Prostate gland (tissue), 2 donors: ENCODE data around the gene HES3. TPM values are rescaled to one million over a fixed set of nuclear protein-coding genes. Genes with fewer than 3 reads are reported as not detected.
A peak's percentile ranks its signal among the peaks of the same experiment; 100 is the strongest.

ENCODE experiments used
- DNase-seq: peaks from one replicate; pipeline ENCODE4 v3.0.0-alpha.2; 2019; ENCODE audit warnings: low spot score
- H3K27ac ChIP-seq, 2 donors: fragments of 200-600 bp; sonication (generic); 2 replicates each; pipeline ENCODE4 v1.5.1; 2017 to 2019
- H3K27me3 ChIP-seq: fragments of 200-600 bp; sonication (generic); replicated peaks from 2 replicates; pipeline ENCODE4 v1.5.1; 2019; ENCODE audit not compliant: insufficient read depth
- H3K36me3 ChIP-seq, 2 donors: fragments of 200-600 bp; sonication (generic); 1 replicate in 1 of 2; 2 replicates in 1 of 2; pipeline versions ENCODE4 v1.5.1 to v1.8.1; 2017 to 2019
- H3K4me1 ChIP-seq: fragments of 200-600 bp; sonication (generic); replicated peaks from 2 replicates; pipeline ENCODE4 v1.5.1; 2019
- H3K4me3 ChIP-seq, 2 donors: fragments of 200-600 bp; sonication (generic); 2 replicates each; pipeline ENCODE4 v1.5.1; 2017 to 2019
- H3K9me3 ChIP-seq: fragments of 200-600 bp; sonication (generic); 2 replicates; pipeline ENCODE4 v1.5.1; 2017
- POLR2A ChIP-seq: fragments of 450-650 bp; IDR thresholded peaks from one replicate; pipeline ENCODE4 v1.6.1; 2016; ENCODE audit warnings: antibody characterized with exemption, mild to moderate bottlenecking
- POLR2AphosphoS5 ChIP-seq: sonication (generic); formaldehyde crosslinking; IDR thresholded peaks from one replicate; pipeline ENCODE4 v1.6.1; 2017; ENCODE audit warnings: antibody characterized with exemption
- WGBS: methylation state at CpG from one replicate; pipeline ENCODE4 v1.1.5; 2018; 5-methylcytosine and 5-hydroxymethylcytosine counted together
- intact Hi-C: fragments of 100-400 bp; cut with DNase I; formaldehyde crosslinking; loops from one replicate; pipeline ENCODE4 v1.14.2; 2022
- total RNA-seq, 2 donors: library from RNA; depleted of rRNA; stranded (reverse); fragments of >200 nt; gene quantifications; one replicate each; pipeline ENCODE4 v1.1.0, GENCODE V29; 2016

Gene HES3
- total RNA-seq, 2 donors from 2014 or later, result not detected

DNA sequence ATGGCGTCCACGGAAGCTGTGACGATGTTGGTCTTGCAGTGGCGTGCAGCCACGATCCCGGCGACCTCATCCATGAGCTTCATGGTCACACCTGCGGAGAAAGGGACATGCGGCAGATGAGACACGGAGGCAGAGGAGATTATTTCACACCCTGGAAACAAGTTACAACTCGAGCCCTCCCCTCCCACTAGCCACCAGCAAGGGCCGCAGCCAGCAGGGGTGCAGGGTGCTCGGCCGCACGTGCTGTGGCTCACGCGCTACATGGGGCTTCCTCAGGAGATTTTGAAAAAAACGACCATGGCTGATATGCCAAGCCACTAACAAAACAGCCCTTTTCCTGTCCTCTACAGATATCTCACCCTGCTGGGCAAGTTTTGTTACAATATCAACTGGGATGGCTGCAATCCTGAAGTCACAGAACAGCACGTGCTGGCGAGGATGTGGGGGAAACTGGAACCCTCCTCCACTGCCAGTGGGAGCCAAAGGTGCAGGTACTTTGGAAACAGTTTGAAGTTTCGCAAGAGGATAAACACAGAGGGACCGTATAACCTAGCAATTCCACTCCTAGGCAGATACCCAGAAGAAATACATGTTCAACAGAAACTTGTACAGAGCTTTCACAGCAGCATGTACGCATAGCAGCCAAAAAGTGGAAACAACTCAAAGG lies 51.0 kb downstream of the HES3 start:
- no peak overlapping the region for H3K27ac ChIP-seq
- H3K4me1 ChIP-seq, result no peaks in the 10 kb centered on the region
- no peaks in the 10 kb centered on the region for H3K27me3 ChIP-seq
- 77% methylated on average over 23 of the region's 23 CpGs for WGBS
- peak; percentile 14 for DNase-seq
- no peaks in the 10 kb centered on the region for H3K36me3 ChIP-seq
- intact Hi-C loops, result no loop called here
- no peak overlapping the region for H3K4me3 ChIP-seq
- TF ChIP-seq POLR2A (no peak), POLR2AphosphoS5 (peak; percentile 45)
- H3K9me3 ChIP-seq, result no peaks in the 10 kb centered on the region

Other genes starting within 250 kb of the HES3 start
- gene KCNAB2, start 198.3 kb upstream of the HES3 start, total RNA-seq, result 1 to 10 TPM; 2.0 to 5.5 TPM
- gene CHD5, start 63.9 kb upstream of the HES3 start, total RNA-seq, result 10 to 100 TPM in 1 of 2 donors, 1 to 10 TPM in 1; 4.9 to 17.0 TPM
- gene RPL22, start 44.6 kb upstream of the HES3 start, total RNA-seq, result 100 to 1,000 TPM; 121 to 213 TPM
- gene RNF207, start 38.1 kb upstream of the HES3 start, total RNA-seq, result 10 to 100 TPM; 45.7 to 47.4 TPM
- 10 to 100 TPM; 54.2 to 58.3 TPM for gene ICMT, start 8.2 kb upstream of the HES3 start, total RNA-seq
- gene GPR153, start 16.9 kb downstream of the HES3 start, total RNA-seq, result 1 to 10 TPM; 3.2 to 7.6 TPM
- gene ACOT7, start 149.6 kb downstream of the HES3 start, total RNA-seq, result 10 to 100 TPM; 16.9 to 24.9 TPM
- 10 to 100 TPM in 1 of 2 donors, 1 to 10 TPM in 1; 2.2 to 13.4 TPM for gene HES2, start 175.7 kb downstream of the HES3 start, total RNA-seq
- 100 to 1,000 TPM in 1 of 2 donors, 10 to 100 TPM in 1; 19.7 to 257 TPM for gene ESPN, start 180.6 kb downstream of the HES3 start, total RNA-seq
- 10 to 100 TPM; 15.2 to 22.7 TPM for gene TNFRSF25, start 222.0 kb downstream of the HES3 start, total RNA-seq
- gene PLEKHG5, start 247.5 kb downstream of the HES3 start, total RNA-seq, result 10 to 100 TPM; 11.6 to 21.4 TPM